Esophagus squamous epithelium (tissue), 5 donors: ENCODE data around the gene ATOH7. TPM values are rescaled to one million over a fixed set of nuclear protein-coding genes. Genes with fewer than 3 reads are reported as not detected.

ENCODE experiments used
- DNase-seq: peaks from one replicate; lab custom pipeline; 2025; lab: John Stamatoyannopoulos, UW
- H3K27ac ChIP-seq, 4 donors: fragments of 200-600 bp; sonication (generic); one replicate each; pipeline ENCODE4 v1.5.1; 2016 to 2019; ENCODE audit warnings: mild to moderate bottlenecking in 1 of 4
- H3K27me3 ChIP-seq, 4 donors: fragments of 200-600 bp; sonication (generic); 1 replicate in 3 of 4; 2 replicates in 1 of 4; pipeline versions ENCODE4 v1.5.1 to v1.6.0; 2017 to 2021; ENCODE audit warnings: antibody characterized with exemption in 1 of 4
- H3K36me3 ChIP-seq, 3 donors: fragments of 200-600 bp; sonication (generic); one replicate each; pipeline ENCODE4 v1.5.1; 2016 to 2019
- H3K4me1 ChIP-seq, 3 donors: fragments of 200-600 bp; sonication (generic); one replicate each; pipeline ENCODE4 v1.5.1; 2017 to 2019
- H3K4me3 ChIP-seq, 4 donors: fragments of 200-600 bp; sonication (generic); 1 replicate in 3 of 4; 2 replicates in 1 of 4; pipeline ENCODE4 v1.5.1; 2016 to 2019; ENCODE audit warnings: mild to moderate bottlenecking in 2 of 4, moderate library complexity in 1 of 4
- H3K9me3 ChIP-seq, 3 donors: fragments of 200-600 bp; sonication (generic); one replicate each; pipeline ENCODE4 v1.5.1; 2016 to 2019
- CTCF ChIP-seq, 6 experiments: fragments of 450-650 bp in 4 of 6; fragments of 200-600 bp in 2 of 6; sonication (generic) in 2 of 6; IDR thresholded peaks; one replicate each; pipeline ENCODE4 v1.5.1; 2016 to 2019; ENCODE audit warnings: antibody characterized with exemption in 6 of 6, mild to moderate bottlenecking in 4 of 6, moderate library complexity in 4 of 6
- POLR2A ChIP-seq, 4 donors: fragments of 450-650 bp; IDR thresholded peaks; one replicate each; pipeline ENCODE4 v1.6.1; 2017; ENCODE audit warnings: antibody characterized with exemption in 4 of 4, mild to moderate bottlenecking in 4 of 4, moderate library complexity in 3 of 4
- WGBS, 2 donors: methylation state at CpG; one replicate each; pipeline ENCODE4 v1.1.5; 2018; 5-methylcytosine and 5-hydroxymethylcytosine counted together
- intact Hi-C: fragments of 100-400 bp; cut with DNase I; formaldehyde crosslinking; loops from one replicate; pipeline ENCODE4 v1.15.0; 2022
- total RNA-seq, 4 donors: library from RNA; depleted of rRNA; stranded (reverse); fragments of >200 nt; gene quantifications; one replicate each; pipeline ENCODE4 v1.1.0, GENCODE V29; 2016
- donor health status: DM: yes; HTN: yes; CAD: no.

Gene ATOH7
- total RNA-seq, 4 donors from 2014 or later: not detected

DNA sequence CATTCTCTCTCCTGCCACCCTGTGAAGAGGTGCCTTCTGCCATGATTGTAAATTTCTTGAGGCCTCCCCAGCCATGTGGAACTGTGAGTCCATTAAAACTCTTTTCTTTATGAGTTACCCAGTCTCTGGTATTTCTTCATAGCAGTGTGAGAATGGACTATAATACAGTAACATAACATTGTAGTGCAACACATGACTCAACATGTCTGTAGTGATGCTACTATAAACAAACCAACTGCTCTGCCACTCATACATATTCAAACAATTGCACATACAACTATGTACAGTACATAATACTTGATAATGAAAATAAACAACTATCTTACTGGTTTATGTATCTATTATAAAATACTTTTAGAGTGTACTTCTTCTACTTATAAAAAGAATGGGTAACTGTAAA, 7.1 kb downstream of the ATOH7 start:
- intact Hi-C loops: no loop called here
- no peak for TF ChIP-seq CTCF (IDR thresholded peaks at IDR 0.05)
- TF ChIP-seq POLR2A (IDR thresholded peaks at IDR 0.05): no peak
- Histone ChIP-seq H3K9me3 (no peaks in the 10 kb centered on the region), H3K27me3 (peaks cover 0 to 6% (median 0%) of the 10 kb centered on the region in 4 donors), H3K36me3 (no peaks in the 10 kb centered on the region), H3K27ac (no peak overlapping the region), H3K4me3 (no peak overlapping the region), H3K4me1 (no peaks in the 10 kb centered on the region)
- DNase-seq: no peak

- Histone ChIP-seq H3K4me3 (no peak overlapping the region), H3K27ac (no peak overlapping the region), H3K27me3 (no peaks in the 10 kb centered on the region), H3K4me1 (no peaks in the 10 kb centered on the region), H3K9me3 (no peaks in the 10 kb centered on the region), H3K36me3 (no peaks in the 10 kb centered on the region)
- intact Hi-C loops: no loop called here
- 37 to 50% methylated on average over 2 to 3 of the region's 3 CpGs for WGBS, 2 donors
- DNase-seq: no peak
- TF ChIP-seq POLR2A (IDR thresholded peaks at IDR 0.05) (no peak), CTCF (IDR thresholded peaks at IDR 0.05) (no peak)
Measured at GRCh38 chr10:68223535-68224165, 8.3 kb downstream of the ATOH7 start.

- H3K9me3 ChIP-seq: no peaks in the 10 kb centered on the region
- 51 to 53% methylated on average over 2 of the region's 2 CpGs for WGBS, 2 donors
Measured at GRCh38 chr10:68222391-68222790, 9.5 kb downstream of the ATOH7 start.

GRCh38 chr10:68221196-68221595, 10.7 kb downstream of the ATOH7 start:
- no peak overlapping the region for H3K4me3 ChIP-seq
- TF ChIP-seq CTCF (IDR thresholded peaks at IDR 0.05) (no peak), POLR2A (IDR thresholded peaks at IDR 0.05) (no peak)
- H3K36me3 ChIP-seq: no peaks in the 10 kb centered on the region
- no peak for DNase-seq
- intact Hi-C loops: no loop called here
- no peaks in the 10 kb centered on the region for H3K27me3 ChIP-seq
- no peaks in the 10 kb centered on the region for H3K4me1 ChIP-seq
- H3K27ac ChIP-seq: no peak overlapping the region
- H3K9me3 ChIP-seq: no peaks in the 10 kb centered on the region

More at GRCh38 chr10:68222391-68222790, 9.5 kb downstream of the ATOH7 start:
- no peak for DNase-seq
- Histone ChIP-seq H3K4me3 (no peak overlapping the region), H3K27me3 (no peaks in the 10 kb centered on the region), H3K4me1 (no peaks in the 10 kb centered on the region), H3K27ac (no peak overlapping the region), H3K36me3 (no peaks in the 10 kb centered on the region)
- no peak for TF ChIP-seq POLR2A (IDR thresholded peaks at IDR 0.05)
- TF ChIP-seq CTCF (IDR thresholded peaks at IDR 0.05): no peak
- intact Hi-C loops: no loop called here

GRCh38 chr10:68218786-68219185, 13.1 kb downstream of the ATOH7 start:
- Histone ChIP-seq H3K36me3 (no peaks in the 10 kb centered on the region), H3K9me3 (no peaks in the 10 kb centered on the region), H3K27ac (no peak overlapping the region), H3K4me1 (no peaks in the 10 kb centered on the region), H3K27me3 (no peaks in the 10 kb centered on the region), H3K4me3 (no peak overlapping the region)
- no peak for DNase-seq
- intact Hi-C loops: no loop called here
- WGBS, 2 donors: 64 to 73% methylated on average over 4 of the region's 4 CpGs
- no peak for TF ChIP-seq CTCF (IDR thresholded peaks at IDR 0.05)
- TF ChIP-seq POLR2A (IDR thresholded peaks at IDR 0.05): no peak
